Spleen (tissue), 7 donors: ENCODE data around the gene PNPLA3.

Experiments
- CTCF ChIP-seq, 11 experiments: fragments of 200-600 bp in 7 of 11; fragments of 450-650 bp in 4 of 11; sonication (generic) in 4 of 11; IDR thresholded peaks in 8 of 11; conservative IDR thresholded peaks in 3 of 11; 1 replicate in 7 of 11; 2 replicates in 4 of 11; pipeline versions ENCODE4 v1.4.0 to v1.8.0; 2016 to 2021; ENCODE audit warnings: antibody characterized with exemption in 11 of 11, inconsistent platforms in 4 of 11, mild to moderate bottlenecking in 1 of 11
- POLR2A ChIP-seq, 3 donors: fragments of 450-650 bp; IDR thresholded peaks; one replicate each; pipeline ENCODE4 v1.5.1; 2017; ENCODE audit warnings: antibody characterized with exemption in 3 of 3, mild to moderate bottlenecking in 1 of 3
- POLR2AphosphoS5 ChIP-seq, 3 donors: sonication (generic); formaldehyde crosslinking; IDR thresholded peaks; one replicate each; pipeline ENCODE4 v1.5.1; 2017; ENCODE audit warnings: antibody characterized with exemption in 3 of 3
- donor health status: DM: no; HTN: no; CAD: no; lungs with moderate emphysema.
- donor health status: DM: no; HTN: no; CAD: no.
- donor health status: DM: no; HTN: no; CAD: no.

GRCh38 chr22:43889860-43890253, 33.7 kb upstream of the PNPLA3 start:
- TF ChIP-seq POLR2A (IDR thresholded peaks at IDR 0.05) (no peak), CTCF (IDR thresholded peaks at IDR 0.05 in 8 of 11, conservative IDR thresholded peaks at IDR 0.05 in 3 of 11) (no peak), POLR2AphosphoS5 (IDR thresholded peaks at IDR 0.05) (no peak)
